ENCODE results near the gene SMAD6. TPM values are rescaled to one million over a fixed set of nuclear protein-coding genes. Genes with fewer than 3 reads are reported as not detected.

Gene SMAD6
- total and polyA plus RNA-seq, 2 donors (not counting 1 experiment from before 2014, with no cell fraction given): 1.2 to 8.9 TPM

- Histone ChIP-seq H3K4me1 (ENCODE audit: control insufficient read depth, extremely low read depth, insufficient read depth, low read length) (peaks cover 47% of the 10 kb centered on the region), H3K27me3 (ENCODE audit: control insufficient read depth, insufficient read depth, low read length) (no peaks in the 10 kb centered on the region), H3K27ac (ENCODE audit: insufficient read depth, low read length) (peak overlapping the region; percentile 76), H2AFZ (ENCODE audit: low read length) (no peak overlapping the region), H3K4me2 (ENCODE audit: extremely low read depth, insufficient read depth, low read length) (peak overlapping the region; percentile 55), H3K9ac (ENCODE audit: insufficient read depth, low read length) (no peak overlapping the region), H3K9me3 (ENCODE audit: control insufficient read depth, insufficient read depth, low read depth, low read length) (no peaks in the 10 kb centered on the region), H3K4me3 (replicated peaks in 1 of 4; ENCODE audit: control extremely low read depth in 1 of 4, insufficient read depth in 1 of 4, low read depth in 3 of 4, low read length in 4 of 4) (peak overlapping the region in 2 of 4 experiments; percentile 0 to 8), H3K79me2 (ENCODE audit: control insufficient read depth, insufficient read depth, low read length) (peaks cover 8% of the 10 kb centered on the region), H4K20me1 (ENCODE audit: control insufficient read depth, extremely low read depth, insufficient read depth, low read length) (no peaks in the 10 kb centered on the region), H3K36me3 (ENCODE audit: control insufficient read depth, insufficient read depth, low read length) (peaks cover 2% of the 10 kb centered on the region)
- no peak for TF ChIP-seq EZH2 (IDR thresholded peaks at IDR 0.05; ENCODE audit: low read length, missing control alignments)
- TF ChIP-seq, protein P1, sequence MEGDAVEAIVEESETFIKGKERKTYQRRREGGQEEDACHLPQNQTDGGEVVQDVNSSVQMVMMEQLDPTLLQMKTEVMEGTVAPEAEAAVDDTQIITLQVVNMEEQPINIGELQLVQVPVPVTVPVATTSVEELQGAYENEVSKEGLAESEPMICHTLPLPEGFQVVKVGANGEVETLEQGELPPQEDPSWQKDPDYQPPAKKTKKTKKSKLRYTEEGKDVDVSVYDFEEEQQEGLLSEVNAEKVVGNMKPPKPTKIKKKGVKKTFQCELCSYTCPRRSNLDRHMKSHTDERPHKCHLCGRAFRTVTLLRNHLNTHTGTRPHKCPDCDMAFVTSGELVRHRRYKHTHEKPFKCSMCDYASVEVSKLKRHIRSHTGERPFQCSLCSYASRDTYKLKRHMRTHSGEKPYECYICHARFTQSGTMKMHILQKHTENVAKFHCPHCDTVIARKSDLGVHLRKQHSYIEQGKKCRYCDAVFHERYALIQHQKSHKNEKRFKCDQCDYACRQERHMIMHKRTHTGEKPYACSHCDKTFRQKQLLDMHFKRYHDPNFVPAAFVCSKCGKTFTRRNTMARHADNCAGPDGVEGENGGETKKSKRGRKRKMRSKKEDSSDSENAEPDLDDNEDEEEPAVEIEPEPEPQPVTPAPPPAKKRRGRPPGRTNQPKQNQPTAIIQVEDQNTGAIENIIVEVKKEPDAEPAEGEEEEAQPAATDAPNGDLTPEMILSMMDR (conservative IDR thresholded peaks at IDR 0.05 in 1 of 2, IDR thresholded peaks at IDR 0.05 in 1 of 2; ENCODE audit: low read depth in 1 of 2, low read length in 2 of 2): no peak
- DNase-seq (ENCODE audit: low read depth in 2 of 2): peak; percentile 81 to 83
These were observed 46.1 kb downstream of the SMAD6 start for GRCh38 chr15:66747886-66748707.

- Histone ChIP-seq H4K20me1 (ENCODE audit: control insufficient read depth, extremely low read depth, insufficient read depth, low read length) (no peaks in the 10 kb centered on the region), H3K4me2 (ENCODE audit: extremely low read depth, insufficient read depth, low read length) (peak overlapping the region; percentile 55), H3K9me3 (ENCODE audit: control insufficient read depth, insufficient read depth, low read depth, low read length) (no peaks in the 10 kb centered on the region), H3K4me3 (replicated peaks in 1 of 4; ENCODE audit: control extremely low read depth in 1 of 4, insufficient read depth in 1 of 4, low read depth in 3 of 4, low read length in 4 of 4) (no peak overlapping the region), H2AFZ (ENCODE audit: low read length) (no peak overlapping the region), H3K4me1 (ENCODE audit: control insufficient read depth, extremely low read depth, insufficient read depth, low read length) (peaks cover 47% of the 10 kb centered on the region), H3K9ac (ENCODE audit: insufficient read depth, low read length) (no peak overlapping the region), H3K27ac (ENCODE audit: insufficient read depth, low read length) (peak overlapping the region; percentile 76), H3K79me2 (ENCODE audit: control insufficient read depth, insufficient read depth, low read length) (peaks cover 8% of the 10 kb centered on the region), H3K36me3 (ENCODE audit: control insufficient read depth, insufficient read depth, low read length) (peaks cover 2% of the 10 kb centered on the region), H3K27me3 (ENCODE audit: control insufficient read depth, insufficient read depth, low read length) (no peaks in the 10 kb centered on the region)
- DNase-seq (ENCODE audit: low read depth in 2 of 2): no peak
- TF ChIP-seq, protein P1 (conservative IDR thresholded peaks at IDR 0.05 in 1 of 2, IDR thresholded peaks at IDR 0.05 in 1 of 2; ENCODE audit: low read depth in 1 of 2, low read length in 2 of 2): no peak
- TF ChIP-seq EZH2 (IDR thresholded peaks at IDR 0.05; ENCODE audit: low read length, missing control alignments): no peak
These were observed 46.6 kb downstream of the SMAD6 start for GRCh38 chr15:66748708-66749035.

GRCh38 chr15:66749841-66750575 is 48.0 kb downstream of the SMAD6 start:
- peaks cover 2% of the 10 kb centered on the region for H3K36me3 ChIP-seq (ENCODE audit: control insufficient read depth, insufficient read depth, low read length)
- no peaks in the 10 kb centered on the region for H3K27me3 ChIP-seq (ENCODE audit: control insufficient read depth, insufficient read depth, low read length)
- H3K9ac ChIP-seq (ENCODE audit: insufficient read depth, low read length): no peak overlapping the region
- no peak overlapping the region for H3K4me2 ChIP-seq (ENCODE audit: extremely low read depth, insufficient read depth, low read length)
- DNase-seq (ENCODE audit: low read depth in 2 of 2): peak in 1 of 2 donors; percentile 37
- H3K4me1 ChIP-seq (ENCODE audit: control insufficient read depth, extremely low read depth, insufficient read depth, low read length): peaks cover 35% of the 10 kb centered on the region
- TF ChIP-seq EZH2 (IDR thresholded peaks at IDR 0.05; ENCODE audit: low read length, missing control alignments): no peak
- TF ChIP-seq, protein P1 (conservative IDR thresholded peaks at IDR 0.05 in 1 of 2, IDR thresholded peaks at IDR 0.05 in 1 of 2; ENCODE audit: low read depth in 1 of 2, low read length in 2 of 2): no peak
- no peak overlapping the region for H3K4me3 ChIP-seq (replicated peaks in 1 of 4; ENCODE audit: control extremely low read depth in 1 of 4, insufficient read depth in 1 of 4, low read depth in 3 of 4, low read length in 4 of 4)
- H3K79me2 ChIP-seq (ENCODE audit: control insufficient read depth, insufficient read depth, low read length): peaks cover 6% of the 10 kb centered on the region
- H3K27ac ChIP-seq (ENCODE audit: insufficient read depth, low read length): no peak overlapping the region
- peaks cover 2% of the 10 kb centered on the region for H3K9me3 ChIP-seq (ENCODE audit: control insufficient read depth, insufficient read depth, low read depth, low read length)
- no peaks in the 10 kb centered on the region for H4K20me1 ChIP-seq (ENCODE audit: control insufficient read depth, extremely low read depth, insufficient read depth, low read length)
- H2AFZ ChIP-seq (ENCODE audit: low read length): no peak overlapping the region

Measured in fibroblast of lung (primary cell).